SU-DHL-6 (cell line): ENCODE measurements around the gene CDH24.

Source experiments
- H2AFZ ChIP-seq: fragments of 200-600 bp; sonication (generic); 2 replicates; pipeline ENCODE4 v1.6.1; 2014; ENCODE audit warnings: low read depth, mild to moderate bottlenecking, moderate library complexity, mixed read lengths, antibody characterized with exemption, low read length; ENCODE audit not compliant: severe bottlenecking
- H3F3A ChIP-seq: fragments of 200-600 bp; shearing (Covaris generic); 2 replicates; pipeline ENCODE4 v1.6.0; 2016; ENCODE audit warnings: antibody characterized with exemption, mild to moderate bottlenecking; ENCODE audit not compliant: insufficient read depth
- H3K27ac ChIP-seq: fragments of 200-600 bp; sonication (generic); 2 replicates; pipeline ENCODE4 v1.5.1; 2016; ENCODE audit warnings: low read depth, mild to moderate bottlenecking, low read length, moderate library complexity, mixed read lengths
- H3K27me3 ChIP-seq: fragments of 200-600 bp; sonication (generic), shearing (Covaris generic); 2 replicates; pipeline ENCODE4 v1.6.0; 2014; ENCODE audit warnings: mild to moderate bottlenecking, low read length
- H3K36me3 ChIP-seq: fragments of 200-600 bp; sonication (generic); 2 replicates; pipeline ENCODE4 v1.6.1; 2014; ENCODE audit warnings: mild to moderate bottlenecking, low read length, mixed read lengths
- H3K4me2 ChIP-seq: fragments of 300-600, 200-600 bp; shearing (Covaris generic), sonication (generic); 2 replicates; pipeline ENCODE4 v1.6.0; 2014; ENCODE audit warnings: low read length, low read depth, mild to moderate bottlenecking; ENCODE audit not compliant: poor library complexity, severe bottlenecking
- H3K4me3 ChIP-seq: fragments of 200-600 bp; sonication (generic); 2 replicates; pipeline ENCODE4 v1.5.1; 2014; ENCODE audit warnings: antibody characterized with exemption, low read length, mild to moderate bottlenecking, mixed read lengths; ENCODE audit not compliant: insufficient read depth, poor library complexity, severe bottlenecking
- H3K79me2 ChIP-seq: fragments of 200-600 bp; sonication (generic); 2 replicates; pipeline ENCODE4 v1.6.1; 2014; ENCODE audit warnings: mild to moderate bottlenecking, low read length, moderate library complexity; ENCODE audit not compliant: insufficient read depth
- H3K9ac ChIP-seq: fragments of 200-600 bp; sonication (generic); 2 replicates; pipeline ENCODE4 v1.7.0; 2014; ENCODE audit warnings: mild to moderate bottlenecking, low read length
- H3K9me2 ChIP-seq: fragments of 200-600 bp; sonication (generic); replicated peaks from 2 replicates; pipeline ENCODE4 v1.6.1; 2014; ENCODE audit warnings: low read length; ENCODE audit not compliant: insufficient read depth
- H3K9me3 ChIP-seq: fragments of 200-600 bp; sonication (generic); 2 replicates; pipeline ENCODE4 v1.6.1; 2014; ENCODE audit warnings: low read length, mixed read lengths; ENCODE audit not compliant: insufficient read depth
- H4K20me1 ChIP-seq: fragments of 200-600 bp; sonication (generic); 2 replicates; pipeline ENCODE4 v1.6.1; 2014; ENCODE audit warnings: low read depth, mild to moderate bottlenecking, antibody characterized with exemption, low read length, moderate library complexity, mixed read lengths
- CTCF ChIP-seq: fragments of 200-600 bp; sonication (generic); IDR thresholded peaks from one replicate; pipeline ENCODE4 v1.5.1; 2017; ENCODE audit warnings: antibody characterized with exemption, mild to moderate bottlenecking, low read length, moderate library complexity; ENCODE audit not compliant: insufficient read depth, poor library complexity, severe bottlenecking
- EZH2phosphoT487 ChIP-seq: fragments of 200-600 bp; sonication (generic), shearing (Covaris generic); conservative IDR thresholded peaks from 2 replicates; pipeline ENCODE4 v1.6.1; 2018; ENCODE audit warnings: mild to moderate bottlenecking, antibody characterized with exemption, low read length, moderate library complexity, mixed read lengths

Gene CDH24

GRCh38 chr14:23071244-23071920 is 14.1 kb upstream of the CDH24 start:
- Histone ChIP-seq H3K9me3 (no peaks in the 10 kb centered on the region), H3K4me2 (peak overlapping the region; percentile 99), H3K79me2 (peaks cover 38% of the 10 kb centered on the region), H3K27me3 (no peaks in the 10 kb centered on the region), H4K20me1 (peaks cover 9% of the 10 kb centered on the region; the same call in 1 of the 2 replicates), H3K9ac (peak overlapping the region; percentile 87), H3K27ac (peak overlapping the region; percentile 57), H3K9me2 (no peaks in the 10 kb centered on the region), H3K36me3 (peaks cover 29% of the 10 kb centered on the region), H3F3A (peaks cover 11% of the 10 kb centered on the region), H2AFZ (no peak overlapping the region), H3K4me3 (peak overlapping the region; percentile 93)
- TF ChIP-seq CTCF (no peak), EZH2phosphoT487 (no peak)

- H3F3A ChIP-seq, result peaks cover 11% of the 10 kb centered on the region
- TF ChIP-seq EZH2phosphoT487 (no peak), CTCF (no peak)
- peak overlapping the region; percentile 87 for H3K9ac ChIP-seq
- H3K4me2 ChIP-seq, result peak overlapping the region; percentile 99
- no peaks in the 10 kb centered on the region for H3K9me3 ChIP-seq
- H3K27me3 ChIP-seq, result no peaks in the 10 kb centered on the region
- H3K9me2 ChIP-seq, result no peaks in the 10 kb centered on the region
- no peak overlapping the region for H2AFZ ChIP-seq
- peak overlapping the region; percentile 57 for H3K27ac ChIP-seq
- peak overlapping the region; percentile 93 for H3K4me3 ChIP-seq
- peaks cover 27% of the 10 kb centered on the region for H3K36me3 ChIP-seq
- H4K20me1 ChIP-seq, result peaks cover 9% of the 10 kb centered on the region; the same call in 1 of the 2 replicates
- peaks cover 38% of the 10 kb centered on the region for H3K79me2 ChIP-seq
Observed at GRCh38 chr14:23070262-23071129, 13.2 kb upstream of the CDH24 start.

GRCh38 chr14:23069413-23069806 is 12.1 kb upstream of the CDH24 start:
- Histone ChIP-seq H3K4me2 (peak overlapping the region; percentile 42), H4K20me1 (peaks cover 9% of the 10 kb centered on the region; the same call in 1 of the 2 replicates), H3K79me2 (peaks cover 38% of the 10 kb centered on the region), H3K9me2 (no peaks in the 10 kb centered on the region), H3F3A (peaks cover 11% of the 10 kb centered on the region), H3K27ac (no peak overlapping the region), H3K27me3 (no peaks in the 10 kb centered on the region), H3K36me3 (peaks cover 23% of the 10 kb centered on the region), H3K9me3 (no peaks in the 10 kb centered on the region), H2AFZ (no peak overlapping the region), H3K9ac (no peak overlapping the region; the same call in 1 of the 2 replicates), H3K4me3 (no peak overlapping the region)
- TF ChIP-seq CTCF, result no peak
- no peak for TF ChIP-seq EZH2phosphoT487
